SJCRH30 (cell line): Measurements from ENCODE around the gene ST7. TPM values are rescaled to one million over a fixed set of nuclear protein-coding genes. Genes with fewer than 3 reads are reported as not detected.
A peak's percentile ranks its signal among the peaks of the same experiment; 100 is the strongest.
"Not testable (repeated sequence)": the region's sequence is repeated elsewhere in the genome, so short reads cannot be mapped to it uniquely, and the experiment has no call there.

ENCODE experiments used
- DNase-seq, 2 experiments: peaks; one replicate each; pipeline ENCODE4 v3.0.0-alpha.2; 2015 to 2020
- H3K27ac ChIP-seq: fragments of 250-450 bp; sonication (Bioruptor Pico); 2 replicates; pipeline ENCODE4 v1.5.1; 2020; ENCODE audit warnings: mild to moderate bottlenecking, moderate library complexity
- H3K27me3 ChIP-seq: fragments of 250-450 bp; sonication (Bioruptor Pico); 2 replicates; pipeline ENCODE4 v1.5.1; 2020; ENCODE audit warnings: mild to moderate bottlenecking, moderate library complexity
- H3K36me3 ChIP-seq: fragments of 250-450 bp; sonication (Bioruptor Pico); 2 replicates; pipeline ENCODE4 v1.5.1; 2020; ENCODE audit warnings: mild to moderate bottlenecking, moderate library complexity
- H3K4me1 ChIP-seq: fragments of 250-450 bp; sonication (Bioruptor Pico); 2 replicates; pipeline ENCODE4 v1.5.1; 2020; ENCODE audit warnings: mild to moderate bottlenecking, moderate library complexity
- H3K4me3 ChIP-seq: fragments of 250-450 bp; sonication (Bioruptor Pico); 2 replicates; pipeline ENCODE4 v1.5.1; 2020; ENCODE audit warnings: mild to moderate bottlenecking, moderate library complexity
- H3K9me3 ChIP-seq: fragments of 250-450 bp; sonication (Bioruptor Pico); replicated peaks from 2 replicates; pipeline ENCODE4 v1.5.1; 2020; ENCODE audit warnings: mild to moderate bottlenecking, moderate library complexity
- total RNA-seq: library from RNA; depleted of rRNA; stranded (reverse); fragments of >200 nt; shearing (Covaris generic); gene quantifications from 2 replicates; pipeline ENCODE4 v1.2.3, GENCODE V29; 2014

ST7 gene
- total RNA-seq, 1 experiment from 2014 or later, result 35.7 TPM

DNA sequence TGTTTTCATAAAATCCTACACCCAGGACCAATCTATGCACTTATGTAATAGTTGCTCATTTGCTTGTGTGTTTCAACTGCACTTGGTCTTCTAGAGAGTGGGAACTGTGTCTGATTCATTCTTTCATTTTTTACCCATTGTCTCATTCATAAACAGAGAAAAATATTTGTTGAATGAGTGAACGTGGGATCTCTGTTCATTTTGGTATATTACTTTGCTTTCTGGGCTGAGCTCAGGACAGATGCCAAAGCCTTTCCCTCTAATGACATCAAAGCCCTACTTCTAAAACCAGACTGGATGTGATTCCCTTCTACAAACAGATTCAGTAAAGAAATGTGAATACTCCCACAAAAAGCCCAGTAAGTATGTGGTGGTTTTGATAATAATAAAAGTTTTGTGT, 145.2 kb downstream of the ST7 start:
- no peak for DNase-seq
- Histone ChIP-seq H3K27ac (no peak overlapping the region), H3K4me3 (no peak overlapping the region), H3K36me3 (peaks cover 7% of the 10 kb centered on the region; the same call in 1 of the 2 replicates), H3K4me1 (0 out of 2 replicates have a peak, but pooled peaks cover 2% of the 10 kb centered on the region), H3K9me3 (no peaks in the 10 kb centered on the region), H3K27me3 (no peaks in the 10 kb centered on the region)

DNA sequence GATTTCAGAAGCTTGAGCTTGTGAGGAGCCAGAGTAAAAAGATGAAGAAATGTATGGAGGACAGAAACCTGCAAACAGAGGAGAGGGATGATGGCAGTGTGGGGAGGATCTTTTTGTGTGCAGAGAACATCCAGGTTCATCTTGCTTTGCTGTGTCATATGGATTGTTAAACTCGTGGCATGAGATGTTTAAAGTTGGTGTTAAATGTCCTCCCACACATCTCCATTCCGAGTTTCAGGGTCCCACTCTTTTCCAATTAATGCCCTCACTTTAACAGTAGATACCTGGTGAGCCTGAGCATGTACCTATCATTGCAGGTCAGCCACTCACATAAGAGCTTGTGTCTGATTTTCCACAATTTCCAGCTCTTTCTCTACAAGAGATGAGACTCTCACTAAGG, 147.7 kb downstream of the ST7 start:
- H3K9me3 ChIP-seq, result no peaks in the 10 kb centered on the region

DNA sequence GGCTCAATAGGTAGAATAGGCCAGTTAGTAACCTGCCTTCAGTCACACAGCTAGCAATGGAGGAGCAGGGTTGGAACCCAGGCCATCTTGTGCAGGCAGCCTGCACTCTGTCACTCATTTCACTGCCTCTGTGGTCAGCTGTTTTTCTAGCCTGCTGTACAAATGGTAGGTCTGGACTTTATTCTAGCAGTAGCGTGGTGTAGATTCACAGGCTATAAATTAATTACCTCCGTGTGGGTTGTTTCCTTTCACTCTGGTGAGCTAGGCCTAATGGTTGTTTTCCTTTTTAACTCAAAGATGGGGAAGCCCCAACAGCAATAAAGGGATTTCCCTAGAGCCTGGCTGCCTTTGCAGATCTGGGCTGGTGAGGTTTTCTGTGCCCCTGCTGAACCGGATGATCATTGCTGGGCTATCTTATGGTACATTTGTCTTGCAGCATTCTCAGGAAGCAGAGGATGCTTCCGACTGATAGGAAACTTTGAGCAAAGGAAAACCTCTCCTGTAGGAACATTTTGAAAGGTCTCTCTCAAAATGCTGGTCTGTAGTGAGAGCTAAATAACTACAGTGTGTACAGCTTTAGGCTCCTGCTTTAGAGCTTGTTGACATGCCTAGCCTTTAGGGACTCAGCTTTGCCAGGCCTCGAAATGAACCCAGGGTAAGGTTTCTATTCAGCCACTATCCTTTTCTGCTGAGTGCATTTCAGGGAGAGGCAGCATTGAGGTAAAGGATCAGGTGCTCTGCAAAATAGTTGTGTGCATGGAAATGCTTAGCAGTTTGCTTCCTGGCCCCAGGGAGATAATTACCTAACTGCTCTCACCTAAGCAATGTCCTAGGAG, 157.4 kb downstream of the ST7 start:
- Histone ChIP-seq H3K27ac (no peak overlapping the region), H3K9me3 (no peaks in the 10 kb centered on the region), H3K27me3 (no peaks in the 10 kb centered on the region), H3K4me1 (peaks cover 24% of the 10 kb centered on the region), H3K4me3 (no peak overlapping the region), H3K36me3 (no peaks in the 10 kb centered on the region)
- no peak for DNase-seq

More for the DNA sequence above, 147.7 kb downstream of the ST7 start:
- no peak for DNase-seq
- no peaks in the 10 kb centered on the region for H3K27me3 ChIP-seq
- peaks cover 7% of the 10 kb centered on the region; the same call in 1 of the 2 replicates for H3K36me3 ChIP-seq
- no peak overlapping the region for H3K4me3 ChIP-seq
- no peak overlapping the region for H3K27ac ChIP-seq
- 0 out of 2 replicates have a peak, but pooled peaks cover 2% of the 10 kb centered on the region for H3K4me1 ChIP-seq

DNA sequence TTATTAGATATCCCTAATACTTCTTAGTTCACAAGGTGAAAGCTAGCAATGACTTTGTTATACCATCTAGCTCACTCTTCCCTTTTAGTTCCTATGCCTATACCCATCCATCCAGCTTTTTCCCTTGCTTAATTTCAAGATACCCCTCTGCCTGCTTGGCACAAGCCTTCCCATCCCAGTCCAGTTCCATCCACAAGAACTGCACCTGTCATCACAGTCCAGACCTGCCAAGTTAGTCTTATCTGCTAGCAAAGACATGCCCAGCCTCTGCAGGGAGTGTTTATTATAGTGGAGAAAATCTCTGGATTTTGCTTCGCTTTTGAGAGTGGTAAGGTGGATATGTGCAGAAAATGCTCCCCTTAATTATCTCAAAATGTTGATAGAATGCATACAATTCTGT, 158.2 kb downstream of the ST7 start:
- Histone ChIP-seq H3K36me3 (no peaks in the 10 kb centered on the region), H3K4me3 (no peak overlapping the region), H3K9me3 (no peaks in the 10 kb centered on the region), H3K4me1 (peaks cover 27% of the 10 kb centered on the region), H3K27ac (no peak overlapping the region), H3K27me3 (no peaks in the 10 kb centered on the region)
- no peak for DNase-seq

DNA sequence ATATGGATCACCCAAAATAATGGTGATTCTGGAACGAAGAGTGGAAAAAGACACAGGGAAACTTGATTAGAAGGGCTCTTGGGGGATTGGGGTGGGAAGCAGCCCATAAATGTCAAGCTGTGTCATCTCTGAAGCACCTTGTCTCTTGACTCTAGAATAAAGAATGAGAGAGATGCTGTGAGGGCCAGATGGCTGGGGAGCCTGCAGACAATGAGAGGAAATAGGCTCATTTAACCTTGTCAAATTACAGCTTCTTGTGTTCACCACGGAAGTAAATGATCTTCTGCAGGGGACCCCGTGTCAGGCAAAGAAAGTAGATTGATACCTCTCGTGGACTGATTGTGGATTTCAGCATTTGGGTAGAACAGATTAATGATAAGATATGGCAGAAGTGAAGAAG, 159.3 kb downstream of the ST7 start:
- no peak for DNase-seq
- no peaks in the 10 kb centered on the region for H3K27me3 ChIP-seq

DNA sequence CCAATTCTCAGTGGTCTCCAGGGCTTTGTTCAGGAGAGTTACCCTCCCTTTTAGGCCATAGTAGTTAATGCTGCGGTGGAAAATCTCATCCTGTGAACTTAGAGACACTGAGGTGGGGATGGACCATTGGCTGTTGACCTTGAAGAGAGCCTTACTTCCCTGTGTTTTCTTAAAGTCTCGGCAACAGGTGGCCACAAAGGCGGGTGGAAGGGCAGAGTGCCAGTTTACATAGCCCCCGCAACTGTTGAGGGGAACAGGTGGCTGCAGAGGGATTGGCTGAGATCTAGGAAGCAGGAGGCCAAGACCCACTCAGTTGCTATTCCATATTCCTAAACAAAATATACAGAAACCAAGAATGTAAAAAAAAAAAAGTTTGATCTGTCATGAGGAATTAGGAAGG, 160.6 kb downstream of the ST7 start:
- no peaks in the 10 kb centered on the region for H3K36me3 ChIP-seq
- no peak overlapping the region for H3K4me3 ChIP-seq
- H3K27me3 ChIP-seq, result no peaks in the 10 kb centered on the region
- H3K4me1 ChIP-seq, result peaks cover 27% of the 10 kb centered on the region
- peak overlapping the region; percentile 68 for H3K27ac ChIP-seq
- peak; percentile 97 to 99 for DNase-seq
- no peaks in the 10 kb centered on the region for H3K9me3 ChIP-seq

More for the DNA sequence above, 159.3 kb downstream of the ST7 start:
- Histone ChIP-seq H3K4me3 (no peak overlapping the region), H3K27ac (no peak overlapping the region), H3K36me3 (no peaks in the 10 kb centered on the region), H3K4me1 (peaks cover 27% of the 10 kb centered on the region), H3K9me3 (no peaks in the 10 kb centered on the region)

DNA sequence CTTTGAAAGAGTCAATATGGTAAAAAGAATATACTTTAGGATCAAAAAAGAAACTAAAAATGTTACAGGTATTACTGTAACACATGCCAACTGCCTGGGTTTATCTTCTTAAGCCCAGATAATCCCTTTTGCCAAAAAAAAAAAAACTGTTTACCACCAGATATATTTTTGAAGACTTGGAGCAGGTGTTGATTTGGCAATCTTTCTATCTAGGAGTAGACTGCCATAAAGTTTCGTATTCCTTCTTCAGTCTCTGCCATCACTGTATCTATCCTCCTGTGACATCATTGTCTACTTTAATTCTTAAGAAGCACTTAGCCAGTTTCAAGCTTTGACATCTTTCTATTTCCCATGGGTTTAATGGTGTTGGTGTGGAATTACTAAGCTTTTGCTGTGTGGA, 161.0 kb downstream of the ST7 start:
- no peaks in the 10 kb centered on the region for H3K27me3 ChIP-seq
- H3K27ac ChIP-seq, result peak overlapping the region; percentile 68
- DNase-seq, result peak; percentile 56 to 94
- no peaks in the 10 kb centered on the region for H3K9me3 ChIP-seq
- no peak overlapping the region for H3K4me3 ChIP-seq
- no peaks in the 10 kb centered on the region for H3K36me3 ChIP-seq
- peaks cover 27% of the 10 kb centered on the region for H3K4me1 ChIP-seq

DNA sequence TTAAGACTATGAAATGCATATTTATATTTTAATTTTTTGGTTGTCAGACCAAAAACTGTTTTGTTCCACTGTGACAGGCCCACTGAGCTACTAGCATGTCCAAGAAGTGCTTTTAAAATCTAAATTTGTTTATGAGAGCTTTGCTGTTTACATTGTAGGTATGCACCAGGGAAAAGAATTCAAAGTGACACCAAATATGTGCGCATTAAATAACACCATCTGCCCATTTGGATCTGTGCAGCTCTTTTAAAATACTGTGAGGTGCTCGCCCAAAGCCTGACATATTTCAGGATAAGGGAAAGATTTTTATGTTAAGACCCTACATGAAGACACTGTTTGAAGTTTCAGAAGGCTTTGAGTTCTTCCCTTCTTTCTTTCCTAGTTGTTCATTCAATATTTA, 162.9 kb downstream of the ST7 start:
- Histone ChIP-seq H3K27me3 (no peaks in the 10 kb centered on the region), H3K27ac (no peak overlapping the region), H3K4me3 (no peak overlapping the region), H3K4me1 (peaks cover 27% of the 10 kb centered on the region), H3K9me3 (no peaks in the 10 kb centered on the region), H3K36me3 (no peaks in the 10 kb centered on the region)
- DNase-seq, result no peak

DNA sequence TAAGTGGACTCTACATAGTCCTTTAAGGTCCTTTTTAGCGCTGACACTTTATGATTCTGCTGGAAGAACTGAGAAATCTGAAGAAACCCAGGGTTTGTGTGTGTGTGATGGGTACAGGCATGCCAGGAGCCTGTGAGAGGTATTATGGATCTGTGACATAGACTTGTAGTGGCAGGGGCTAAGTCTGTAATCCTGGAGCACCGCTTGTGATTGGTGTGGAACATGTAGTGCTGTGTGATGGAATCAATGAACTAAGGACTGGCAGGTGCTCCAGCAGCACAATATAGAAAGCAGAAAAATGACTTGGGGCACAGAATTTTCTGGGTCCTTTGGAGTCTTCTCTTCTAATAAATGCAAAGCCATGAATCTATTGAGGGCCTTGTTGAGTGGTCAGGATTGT, 163.9 kb downstream of the ST7 start:
- no peak for DNase-seq
- Histone ChIP-seq H3K4me1 (peaks cover 27% of the 10 kb centered on the region), H3K36me3 (no peaks in the 10 kb centered on the region), H3K9me3 (no peaks in the 10 kb centered on the region), H3K27ac (no peak overlapping the region), H3K4me3 (no peak overlapping the region), H3K27me3 (no peaks in the 10 kb centered on the region)

DNA sequence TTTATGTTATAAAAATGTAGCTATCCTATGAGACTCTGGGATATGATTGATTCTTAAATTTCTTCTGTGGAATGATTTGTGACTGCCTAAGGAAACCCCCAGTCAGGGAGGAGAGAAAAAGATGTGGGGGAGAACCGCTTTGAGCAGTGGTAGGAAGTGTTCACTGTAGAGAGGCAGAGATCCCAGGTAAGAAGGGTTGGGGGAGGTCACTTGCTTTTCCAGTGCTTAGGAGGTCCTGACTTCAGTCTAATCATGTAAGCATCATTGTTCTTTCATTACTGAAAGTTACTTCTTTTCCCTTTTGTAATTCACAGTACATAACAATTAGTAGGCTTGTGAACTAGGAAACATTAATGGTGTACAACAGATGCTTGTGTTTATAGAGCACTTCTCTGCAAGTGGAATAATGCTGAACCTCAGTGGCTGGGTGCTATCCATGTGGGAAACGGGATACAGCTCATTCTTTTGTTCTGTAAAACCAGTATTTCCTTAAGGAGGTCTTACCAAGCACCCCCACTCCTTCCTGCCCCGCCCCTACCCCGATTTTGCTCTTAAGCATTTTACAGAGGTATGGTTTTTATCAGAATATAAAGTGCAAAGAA, 165.4 kb downstream of the ST7 start:
- DNase-seq, result no peak
- Histone ChIP-seq H3K27me3 (no peaks in the 10 kb centered on the region), H3K27ac (no peak overlapping the region), H3K36me3 (no peaks in the 10 kb centered on the region), H3K4me1 (peaks cover 13% of the 10 kb centered on the region), H3K4me3 (no peak overlapping the region), H3K9me3 (no peaks in the 10 kb centered on the region)

DNA sequence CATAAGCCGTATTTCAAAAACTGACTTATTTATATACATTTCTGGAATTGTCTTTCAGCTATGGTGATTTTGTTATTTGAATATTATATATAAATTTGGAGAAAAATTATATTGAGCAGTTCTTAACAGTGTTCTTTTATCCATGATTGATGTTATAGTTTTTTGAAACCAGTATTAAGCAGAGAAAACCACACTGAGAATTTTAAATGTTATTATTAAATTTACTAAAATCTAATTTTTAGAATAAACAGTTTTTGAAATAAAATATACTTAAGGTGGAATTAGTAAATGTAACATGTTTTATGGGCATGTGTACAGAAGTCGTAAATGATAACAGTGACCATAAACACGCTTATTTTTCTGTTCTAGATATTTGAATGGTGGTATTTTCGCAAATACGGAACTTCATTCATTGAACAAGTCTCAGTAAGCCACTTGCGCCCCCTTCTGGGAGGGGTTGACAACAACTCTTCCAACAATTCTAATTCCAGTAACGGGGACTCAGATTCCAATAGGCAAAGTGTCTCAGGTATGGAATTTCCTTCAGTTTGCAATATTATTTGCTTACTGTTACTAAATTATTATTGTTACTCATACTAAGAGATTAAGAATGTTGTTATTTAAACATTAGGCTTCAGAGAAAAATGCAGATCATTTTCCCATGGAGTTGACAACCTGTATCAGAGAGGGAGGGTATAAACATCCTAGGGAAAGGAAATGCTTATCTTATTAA, 166.1 kb downstream of the ST7 start:
- DNase-seq, result peak; percentile 80 to 94
- H3K27me3 ChIP-seq, result no peaks in the 10 kb centered on the region
- H3K27ac ChIP-seq, result no peak overlapping the region
- no peaks in the 10 kb centered on the region for H3K9me3 ChIP-seq
- H3K4me3 ChIP-seq, result no peak overlapping the region
- no peaks in the 10 kb centered on the region for H3K36me3 ChIP-seq
- H3K4me1 ChIP-seq, result peaks cover 16% of the 10 kb centered on the region

DNA sequence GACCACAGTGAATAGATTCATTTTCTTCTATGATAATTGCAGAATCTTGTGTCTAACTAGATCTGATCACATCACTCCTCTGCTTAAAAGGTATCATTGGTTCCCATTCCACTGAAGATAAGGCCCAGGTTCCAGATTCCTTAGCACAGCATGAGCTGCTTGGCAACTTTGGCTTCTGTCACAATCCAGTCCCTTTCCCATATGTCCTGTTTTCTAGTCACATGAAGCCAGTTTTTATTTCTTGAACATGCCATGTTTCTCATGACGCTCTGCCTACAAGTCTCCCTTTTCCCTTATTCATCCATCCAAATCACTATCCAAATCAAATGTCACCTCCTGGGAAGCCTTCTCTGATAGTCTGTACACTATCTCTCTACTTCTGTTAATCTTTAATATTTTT, 167.0 kb downstream of the ST7 start:
- not testable (repeated sequence) for H3K4me3 ChIP-seq, H3K27me3 ChIP-seq, H3K9me3 ChIP-seq, H3K36me3 ChIP-seq, DNase-seq, H3K27ac ChIP-seq
- peaks cover 18% of the 10 kb centered on the region for H3K4me1 ChIP-seq

DNA sequence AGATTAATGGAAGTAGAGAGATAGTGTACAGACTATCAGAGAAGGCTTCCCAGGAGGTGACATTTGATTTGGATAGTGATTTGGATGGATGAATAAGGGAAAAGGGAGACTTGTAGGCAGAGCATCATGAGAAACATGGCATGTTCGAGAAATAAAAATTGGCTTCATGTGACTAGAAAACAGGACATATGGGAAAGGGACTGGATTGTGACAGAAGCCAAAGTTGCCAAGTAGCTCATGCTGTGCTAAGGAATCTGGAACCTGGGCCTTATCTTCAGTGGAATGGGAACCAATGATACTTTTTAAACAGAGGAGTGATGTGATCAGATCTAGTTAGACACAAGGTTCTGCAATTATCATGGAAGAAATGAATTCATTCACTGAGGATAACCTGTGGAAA, 168.7 kb downstream of the ST7 start:
- peaks cover 29% of the 10 kb centered on the region for H3K4me1 ChIP-seq
- H3K36me3 ChIP-seq, H3K4me3 ChIP-seq, H3K27ac ChIP-seq, DNase-seq, H3K9me3 ChIP-seq, H3K27me3 ChIP-seq: not testable (repeated sequence)

DNA sequence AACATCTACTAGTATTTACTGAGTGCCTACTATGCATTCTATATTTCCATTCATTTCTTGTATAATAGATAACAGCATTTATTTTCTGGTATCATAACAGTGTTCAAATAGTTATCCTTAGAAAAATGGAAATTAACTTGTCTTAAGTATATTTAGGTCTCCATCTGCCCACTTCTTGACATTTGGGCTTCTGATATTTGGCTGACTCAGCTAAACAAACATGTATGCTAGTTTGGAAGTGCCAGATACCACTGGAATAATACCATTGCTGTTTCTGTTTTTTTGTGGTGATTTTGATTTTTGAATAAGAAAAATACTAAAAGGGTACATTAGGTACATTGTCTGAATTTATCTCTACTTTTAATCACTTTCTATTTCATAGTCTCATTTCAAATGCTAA, 169.2 kb downstream of the ST7 start:
- peaks cover 32% of the 10 kb centered on the region for H3K4me1 ChIP-seq

DNA sequence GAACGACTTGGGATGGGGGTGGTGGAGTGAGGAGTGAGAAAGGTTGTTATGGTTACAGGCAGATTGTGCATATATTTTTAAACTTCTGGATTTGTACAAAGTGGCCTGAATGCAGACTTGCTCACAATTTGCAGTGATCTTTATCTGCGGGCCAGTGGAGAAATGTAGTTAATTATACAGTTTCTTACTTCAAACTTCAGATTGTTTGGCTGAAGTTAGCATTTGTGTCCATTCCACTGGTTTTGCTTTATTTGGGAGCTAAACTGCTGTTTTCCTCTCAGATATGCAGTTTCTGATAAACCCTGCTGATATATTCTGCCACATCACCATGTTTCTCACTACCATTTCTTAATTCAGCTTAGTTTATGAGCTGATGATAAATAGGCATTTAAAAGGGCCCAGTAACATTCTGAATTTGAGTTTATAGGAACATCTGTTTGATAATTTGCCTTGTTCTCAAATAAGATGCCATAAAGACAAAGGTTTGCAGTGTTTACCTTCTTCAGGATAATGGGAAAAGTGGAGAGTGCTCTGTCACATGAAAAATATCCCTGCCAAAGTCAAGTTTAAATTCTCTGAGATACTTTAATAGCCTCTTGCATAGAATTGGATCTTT, 170.1 kb downstream of the ST7 start:
- Histone ChIP-seq H3K27me3 (no peaks in the 10 kb centered on the region), H3K4me1 (peaks cover 32% of the 10 kb centered on the region), H3K4me3 (no peak overlapping the region), H3K9me3 (no peaks in the 10 kb centered on the region), H3K36me3 (no peaks in the 10 kb centered on the region), H3K27ac (no peak overlapping the region)
- no peak for DNase-seq

More for the DNA sequence above, 169.2 kb downstream of the ST7 start:
- Histone ChIP-seq H3K27ac (no peak overlapping the region), H3K9me3 (no peaks in the 10 kb centered on the region), H3K36me3 (no peaks in the 10 kb centered on the region), H3K4me3 (no peak overlapping the region), H3K27me3 (no peaks in the 10 kb centered on the region)
- DNase-seq, result no peak
